ENCODE data around the gene ELP5.
A peak's percentile ranks its signal among the peaks of the same experiment; 100 is the strongest.

ELP5 gene

GRCh38 chr17:7254511-7254910 lies 2.5 kb downstream of the ELP5 start:
- H3K4me1 ChIP-seq (ENCODE audit: control insufficient read depth in 1 of 2, insufficient read depth in 2 of 2, low read length in 2 of 2), result peaks cover 6 to 10% of the 10 kb centered on the region in 2 experiments
- H4K91ac ChIP-seq (ENCODE audit: low read depth, low read length), result no peak overlapping the region
- H2BK12ac ChIP-seq (ENCODE audit: low read length), result no peak overlapping the region
- H2AFZ ChIP-seq (ENCODE audit: insufficient read depth, low read length, poor library complexity), result no peak overlapping the region
- H2BK120ac ChIP-seq (ENCODE audit: insufficient read depth, low read length, poor library complexity), result no peak overlapping the region
- peak overlapping the region; percentile 53 for H3K4me3 ChIP-seq (ENCODE audit: low read depth, low read length)
- H3K18ac ChIP-seq (ENCODE audit: low read length), result no peak overlapping the region
- H2AK5ac ChIP-seq (ENCODE audit: low read length), result no peak overlapping the region
- no peak overlapping the region for H3K23ac ChIP-seq (ENCODE audit: low read length)
- peaks cover 24 to 37% of the 10 kb centered on the region in 2 experiments for H3K36me3 ChIP-seq (ENCODE audit: control insufficient read depth in 1 of 2, insufficient read depth in 2 of 2, low read length in 2 of 2)
- peaks cover 17% of the 10 kb centered on the region for H3K79me1 ChIP-seq (ENCODE audit: low read length)
- no peak overlapping the region for H3K4ac ChIP-seq (ENCODE audit: low read depth, low read length)
- no peak for DNase-seq
- H2BK5ac ChIP-seq (ENCODE audit: low read depth, low read length, poor library complexity), result no peak overlapping the region
- peaks cover 1% of the 10 kb centered on the region for H3K9me3 ChIP-seq (ENCODE audit: insufficient read depth, low read depth, low read length)
- no peak overlapping the region for H3K14ac ChIP-seq (ENCODE audit: low read length)
- no peak overlapping the region for H3K4me2 ChIP-seq (ENCODE audit: low read length)
- no peaks in the 10 kb centered on the region for H3K27me3 ChIP-seq (ENCODE audit: insufficient read depth, low read length)
- H3K9ac ChIP-seq (ENCODE audit: low read length), result peak overlapping the region; percentile 71
- no CpG with 5 or more reads among the region's 4 CpGs for WGBS (ENCODE audit: extremely low coverage, insufficient coverage, insufficient read length)
- H3K27ac ChIP-seq (ENCODE audit: low read depth, low read length), result no peak overlapping the region
- peaks cover 23% of the 10 kb centered on the region for H3K79me2 ChIP-seq (ENCODE audit: control insufficient read depth, insufficient read depth, low read length, poor library complexity)
- no peak overlapping the region for H4K8ac ChIP-seq (ENCODE audit: low read depth, low read length)
- H4K12ac ChIP-seq (ENCODE audit: low read depth, low read length), result no peak overlapping the region

- no peak overlapping the region for H3K23ac ChIP-seq (ENCODE audit: low read length)
- H3K79me1 ChIP-seq (ENCODE audit: low read length), result peaks cover 20% of the 10 kb centered on the region
- peaks cover 6 to 13% of the 10 kb centered on the region in 2 experiments for H3K4me1 ChIP-seq (ENCODE audit: control insufficient read depth in 1 of 2, insufficient read depth in 2 of 2, low read length in 2 of 2)
- H2AK5ac ChIP-seq (ENCODE audit: low read length), result no peak overlapping the region
- no peak overlapping the region for H3K9ac ChIP-seq (ENCODE audit: low read length)
- no peak overlapping the region for H3K14ac ChIP-seq (ENCODE audit: low read length)
- H2AFZ ChIP-seq (ENCODE audit: insufficient read depth, low read length, poor library complexity), result no peak overlapping the region
- no peak overlapping the region for H3K18ac ChIP-seq (ENCODE audit: low read length)
- no peak overlapping the region for H3K4ac ChIP-seq (ENCODE audit: low read depth, low read length)
- peaks cover 21% of the 10 kb centered on the region for H3K79me2 ChIP-seq (ENCODE audit: control insufficient read depth, insufficient read depth, low read length, poor library complexity)
- H2BK5ac ChIP-seq (ENCODE audit: low read depth, low read length, poor library complexity), result no peak overlapping the region
- no peak overlapping the region for H3K4me3 ChIP-seq (ENCODE audit: low read depth, low read length)
- peaks cover 28 to 42% of the 10 kb centered on the region in 2 experiments for H3K36me3 ChIP-seq (ENCODE audit: control insufficient read depth in 1 of 2, insufficient read depth in 2 of 2, low read length in 2 of 2)
- H4K91ac ChIP-seq (ENCODE audit: low read depth, low read length), result no peak overlapping the region
- no peak overlapping the region for H3K4me2 ChIP-seq (ENCODE audit: low read length)
- no peak overlapping the region for H4K12ac ChIP-seq (ENCODE audit: low read depth, low read length)
- H2BK120ac ChIP-seq (ENCODE audit: insufficient read depth, low read length, poor library complexity), result no peak overlapping the region
- no peak overlapping the region for H3K27ac ChIP-seq (ENCODE audit: low read depth, low read length)
- no peak for DNase-seq
- no peak overlapping the region for H2BK12ac ChIP-seq (ENCODE audit: low read length)
- H4K8ac ChIP-seq (ENCODE audit: low read depth, low read length), result no peak overlapping the region
- peaks cover 4% of the 10 kb centered on the region for H3K9me3 ChIP-seq (ENCODE audit: insufficient read depth, low read depth, low read length)
- no CpG with 5 or more reads among the region's 8 CpGs for WGBS (ENCODE audit: extremely low coverage, insufficient coverage, insufficient read length)
- H3K27me3 ChIP-seq (ENCODE audit: insufficient read depth, low read length), result no peaks in the 10 kb centered on the region
These were observed 4.9 kb downstream of the ELP5 start for GRCh38 chr17:7256766-7257456.

GRCh38 chr17:7258731-7259554 lies 6.9 kb downstream of the ELP5 start:
- Histone ChIP-seq H4K12ac (ENCODE audit: low read depth, low read length) (no peak overlapping the region), H3K9ac (ENCODE audit: low read length) (no peak overlapping the region), H3K9me3 (ENCODE audit: insufficient read depth, low read depth, low read length) (peaks cover 4% of the 10 kb centered on the region), H3K14ac (ENCODE audit: low read length) (no peak overlapping the region), H3K4me3 (ENCODE audit: low read depth, low read length) (no peak overlapping the region), H3K4ac (ENCODE audit: low read depth, low read length) (no peak overlapping the region), H3K4me1 (ENCODE audit: control insufficient read depth in 1 of 2, insufficient read depth in 2 of 2, low read length in 2 of 2) (peaks cover 6 to 17% of the 10 kb centered on the region in 2 experiments), H2AK5ac (ENCODE audit: low read length) (no peak overlapping the region), H4K91ac (ENCODE audit: low read depth, low read length) (no peak overlapping the region), H3K27me3 (ENCODE audit: insufficient read depth, low read length) (no peaks in the 10 kb centered on the region), H2AFZ (ENCODE audit: insufficient read depth, low read length, poor library complexity) (no peak overlapping the region), H3K27ac (ENCODE audit: low read depth, low read length) (no peak overlapping the region), H4K8ac (ENCODE audit: low read depth, low read length) (no peak overlapping the region), H3K36me3 (ENCODE audit: control insufficient read depth in 1 of 2, insufficient read depth in 2 of 2, low read length in 2 of 2) (peaks cover 28 to 42% of the 10 kb centered on the region in 2 experiments), H3K23ac (ENCODE audit: low read length) (no peak overlapping the region), H2BK12ac (ENCODE audit: low read length) (no peak overlapping the region), H3K4me2 (ENCODE audit: low read length) (no peak overlapping the region), H3K79me2 (ENCODE audit: control insufficient read depth, insufficient read depth, low read length, poor library complexity) (peaks cover 25% of the 10 kb centered on the region), H3K18ac (ENCODE audit: low read length) (peak overlapping the region; percentile 29), H2BK5ac (ENCODE audit: low read depth, low read length, poor library complexity) (no peak overlapping the region), H2BK120ac (ENCODE audit: insufficient read depth, low read length, poor library complexity) (no peak overlapping the region), H3K79me1 (ENCODE audit: low read length) (peaks cover 28% of the 10 kb centered on the region)
- WGBS (ENCODE audit: extremely low coverage, insufficient coverage, insufficient read length), result no CpG with 5 or more reads among the region's 7 CpGs
- DNase-seq, result peak in 1 of 2 donors; percentile 53

GRCh38 chr17:7259555-7259889 lies 7.5 kb downstream of the ELP5 start:
- H3K4me1 ChIP-seq (ENCODE audit: control insufficient read depth in 1 of 2, insufficient read depth in 2 of 2, low read length in 2 of 2), result peaks cover 9 to 17% of the 10 kb centered on the region in 2 experiments
- peak overlapping the region; percentile 29 for H3K18ac ChIP-seq (ENCODE audit: low read length)
- no peak overlapping the region for H2AK5ac ChIP-seq (ENCODE audit: low read length)
- no peak overlapping the region for H4K12ac ChIP-seq (ENCODE audit: low read depth, low read length)
- no peak overlapping the region for H3K9ac ChIP-seq (ENCODE audit: low read length)
- no peak overlapping the region for H3K27ac ChIP-seq (ENCODE audit: low read depth, low read length)
- H3K14ac ChIP-seq (ENCODE audit: low read length), result no peak overlapping the region
- H3K23ac ChIP-seq (ENCODE audit: low read length), result no peak overlapping the region
- H2BK12ac ChIP-seq (ENCODE audit: low read length), result no peak overlapping the region
- H2AFZ ChIP-seq (ENCODE audit: insufficient read depth, low read length, poor library complexity), result no peak overlapping the region
- no peak overlapping the region for H4K91ac ChIP-seq (ENCODE audit: low read depth, low read length)
- peaks cover 28 to 38% of the 10 kb centered on the region in 2 experiments for H3K36me3 ChIP-seq (ENCODE audit: control insufficient read depth in 1 of 2, insufficient read depth in 2 of 2, low read length in 2 of 2)
- no peak overlapping the region for H2BK5ac ChIP-seq (ENCODE audit: low read depth, low read length, poor library complexity)
- H2BK120ac ChIP-seq (ENCODE audit: insufficient read depth, low read length, poor library complexity), result no peak overlapping the region
- peaks cover 25% of the 10 kb centered on the region for H3K79me2 ChIP-seq (ENCODE audit: control insufficient read depth, insufficient read depth, low read length, poor library complexity)
- peaks cover 28% of the 10 kb centered on the region for H3K79me1 ChIP-seq (ENCODE audit: low read length)
- H4K8ac ChIP-seq (ENCODE audit: low read depth, low read length), result no peak overlapping the region
- H3K27me3 ChIP-seq (ENCODE audit: insufficient read depth, low read length), result no peaks in the 10 kb centered on the region
- no peak overlapping the region for H3K4me2 ChIP-seq (ENCODE audit: low read length)
- H3K4me3 ChIP-seq (ENCODE audit: low read depth, low read length), result no peak overlapping the region
- peaks cover 3% of the 10 kb centered on the region for H3K9me3 ChIP-seq (ENCODE audit: insufficient read depth, low read depth, low read length)
- H3K4ac ChIP-seq (ENCODE audit: low read depth, low read length), result no peak overlapping the region
- no CpG with 5 or more reads among the region's 6 CpGs for WGBS (ENCODE audit: extremely low coverage, insufficient coverage, insufficient read length)
- no peak for DNase-seq

Measured in trophoblast cell (in vitro differentiated cells and primary cell).